ENCODE data around the gene SNX9.
"Not testable (repeated sequence)": the region's sequence is repeated elsewhere in the genome, so short reads cannot be mapped to it uniquely, and the experiment has no call there.

The SNX9 gene

GRCh38 chr6:157966589-157966977, 143.5 kb downstream of the SNX9 start:
- no peak overlapping the region for H3K18ac ChIP-seq (ENCODE audit: low read length)
- no peak overlapping the region for H4K12ac ChIP-seq (ENCODE audit: low read depth, low read length)
- no CpG with 5 or more reads among the region's 8 CpGs for WGBS (ENCODE audit: extremely low coverage, insufficient coverage, insufficient read length)
- no peak overlapping the region for H3K4me3 ChIP-seq (ENCODE audit: low read depth, low read length)
- no peak overlapping the region for H2BK12ac ChIP-seq (ENCODE audit: low read length)
- no peak overlapping the region for H3K4ac ChIP-seq (ENCODE audit: low read depth, low read length)
- no peak for DNase-seq
- no peak overlapping the region for H3K4me2 ChIP-seq (ENCODE audit: low read length)
- H3K9ac ChIP-seq (ENCODE audit: low read length) = no peak overlapping the region
- no peak overlapping the region for H3K23ac ChIP-seq (ENCODE audit: low read length)
- no peak overlapping the region for H2BK5ac ChIP-seq (ENCODE audit: low read depth, low read length, poor library complexity)
- no peaks in the 10 kb centered on the region for H3K9me3 ChIP-seq (ENCODE audit: insufficient read depth, low read depth, low read length)
- H3K27ac ChIP-seq (ENCODE audit: low read depth, low read length) = no peak overlapping the region
- H3K36me3 ChIP-seq (ENCODE audit: control insufficient read depth in 1 of 2, insufficient read depth in 2 of 2, low read length in 2 of 2) = no peaks in the 10 kb centered on the region
- no peak overlapping the region for H2AFZ ChIP-seq (ENCODE audit: insufficient read depth, low read length, poor library complexity)
- no peak overlapping the region for H4K91ac ChIP-seq (ENCODE audit: low read depth, low read length)
- H3K79me2 ChIP-seq (ENCODE audit: control insufficient read depth, insufficient read depth, low read length, poor library complexity) = no peaks in the 10 kb centered on the region
- no peak overlapping the region for H2BK120ac ChIP-seq (ENCODE audit: insufficient read depth, low read length, poor library complexity)
- H3K14ac ChIP-seq (ENCODE audit: low read length) = no peak overlapping the region
- H3K4me1 ChIP-seq (ENCODE audit: control insufficient read depth in 1 of 2, insufficient read depth in 2 of 2, low read length in 2 of 2) = peaks cover 4 to 7% of the 10 kb centered on the region in 2 experiments
- no peaks in the 10 kb centered on the region for H3K27me3 ChIP-seq (ENCODE audit: insufficient read depth, low read length)
- peaks cover 2% of the 10 kb centered on the region for H3K79me1 ChIP-seq (ENCODE audit: low read length)
- H2AK5ac ChIP-seq (ENCODE audit: low read length) = no peak overlapping the region
- no peak overlapping the region for H4K8ac ChIP-seq (ENCODE audit: low read depth, low read length)

DNA sequence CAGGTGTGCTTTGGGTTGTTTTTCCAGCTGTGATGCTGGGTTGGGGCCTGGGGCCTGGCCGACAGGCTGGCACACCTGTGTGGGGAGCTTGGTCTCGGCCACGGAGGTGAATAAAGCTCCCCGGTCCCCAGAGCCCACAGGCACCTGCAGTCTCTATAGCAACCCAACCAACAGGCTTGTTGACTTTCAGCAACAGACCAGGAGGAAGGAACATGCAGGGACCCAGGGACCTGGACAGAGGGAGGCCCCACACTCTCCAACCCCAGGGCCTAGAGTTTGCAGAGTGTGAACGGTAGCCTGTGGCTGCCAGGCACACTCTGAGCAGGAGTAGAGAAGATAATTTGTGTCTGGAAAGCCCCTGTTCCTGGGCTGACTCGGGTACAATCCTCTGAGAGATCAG, 144.0 kb downstream of the SNX9 start:
- Histone ChIP-seq H3K4ac (ENCODE audit: low read depth, low read length) (no peak overlapping the region), H3K79me2 (ENCODE audit: control insufficient read depth, insufficient read depth, low read length, poor library complexity) (no peaks in the 10 kb centered on the region), H3K27ac (ENCODE audit: low read depth, low read length) (no peak overlapping the region), H3K36me3 (ENCODE audit: control insufficient read depth in 1 of 2, insufficient read depth in 2 of 2, low read length in 2 of 2) (no peaks in the 10 kb centered on the region), H2BK12ac (ENCODE audit: low read length) (no peak overlapping the region), H3K4me2 (ENCODE audit: low read length) (no peak overlapping the region), H2AFZ (ENCODE audit: insufficient read depth, low read length, poor library complexity) (no peak overlapping the region), H3K14ac (ENCODE audit: low read length) (no peak overlapping the region), H3K9me3 (ENCODE audit: insufficient read depth, low read depth, low read length) (no peaks in the 10 kb centered on the region), H3K18ac (ENCODE audit: low read length) (no peak overlapping the region), H4K8ac (ENCODE audit: low read depth, low read length) (no peak overlapping the region), H3K27me3 (ENCODE audit: insufficient read depth, low read length) (no peaks in the 10 kb centered on the region), H2BK120ac (ENCODE audit: insufficient read depth, low read length, poor library complexity) (no peak overlapping the region), H2BK5ac (ENCODE audit: low read depth, low read length, poor library complexity) (no peak overlapping the region), H4K12ac (ENCODE audit: low read depth, low read length) (no peak overlapping the region), H3K4me1 (ENCODE audit: control insufficient read depth in 1 of 2, insufficient read depth in 2 of 2, low read length in 2 of 2) (peaks cover 4 to 7% of the 10 kb centered on the region in 2 experiments), H4K91ac (ENCODE audit: low read depth, low read length) (no peak overlapping the region), H3K4me3 (ENCODE audit: low read depth, low read length) (no peak overlapping the region), H2AK5ac (ENCODE audit: low read length) (no peak overlapping the region), H3K79me1 (ENCODE audit: low read length) (peaks cover 2% of the 10 kb centered on the region), H3K9ac (ENCODE audit: low read length) (no peak overlapping the region), H3K23ac (ENCODE audit: low read length) (no peak overlapping the region)
- no CpG with 5 or more reads among the region's 6 CpGs for WGBS (ENCODE audit: extremely low coverage, insufficient coverage, insufficient read length)
- DNase-seq = no peak

DNA sequence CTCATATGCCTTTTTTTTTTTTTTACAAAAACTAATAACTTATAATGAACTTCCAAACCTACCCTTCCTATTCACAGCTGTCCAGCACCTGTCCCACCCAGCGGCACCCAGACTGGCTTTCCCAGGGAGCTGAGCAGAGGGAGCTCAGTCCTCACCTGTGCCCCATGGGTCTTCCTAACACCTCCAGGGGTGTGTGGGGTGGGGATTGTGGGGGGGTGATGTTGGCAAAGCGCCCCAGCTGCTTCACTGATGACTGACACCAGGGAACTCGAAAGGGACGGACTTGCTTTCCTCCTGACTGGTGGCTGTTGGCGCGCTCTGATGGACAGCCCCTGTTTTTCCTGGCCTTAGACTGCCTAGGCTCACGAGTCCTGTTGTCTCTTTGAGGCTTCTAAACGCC, 144.4 kb downstream of the SNX9 start:
- H3K14ac ChIP-seq (ENCODE audit: low read length) = no peak overlapping the region
- H3K4ac ChIP-seq (ENCODE audit: low read depth, low read length) = no peak overlapping the region
- no CpG with 5 or more reads among the region's 8 CpGs for WGBS (ENCODE audit: extremely low coverage, insufficient coverage, insufficient read length)
- H3K9me3 ChIP-seq (ENCODE audit: insufficient read depth, low read depth, low read length) = no peaks in the 10 kb centered on the region
- no peaks in the 10 kb centered on the region for H3K36me3 ChIP-seq (ENCODE audit: control insufficient read depth in 1 of 2, insufficient read depth in 2 of 2, low read length in 2 of 2)
- H3K27ac ChIP-seq (ENCODE audit: low read depth, low read length) = no peak overlapping the region
- H4K12ac ChIP-seq (ENCODE audit: low read depth, low read length) = no peak overlapping the region
- H3K9ac ChIP-seq (ENCODE audit: low read length) = no peak overlapping the region
- H4K8ac ChIP-seq (ENCODE audit: low read depth, low read length) = no peak overlapping the region
- H3K4me3 ChIP-seq (ENCODE audit: low read depth, low read length) = no peak overlapping the region
- peaks cover 4 to 7% of the 10 kb centered on the region in 2 experiments for H3K4me1 ChIP-seq (ENCODE audit: control insufficient read depth in 1 of 2, insufficient read depth in 2 of 2, low read length in 2 of 2)
- H2AFZ ChIP-seq (ENCODE audit: insufficient read depth, low read length, poor library complexity) = no peak overlapping the region
- H3K4me2 ChIP-seq (ENCODE audit: low read length) = no peak overlapping the region
- H2AK5ac ChIP-seq (ENCODE audit: low read length) = no peak overlapping the region
- H2BK12ac ChIP-seq (ENCODE audit: low read length) = no peak overlapping the region
- H3K18ac ChIP-seq (ENCODE audit: low read length) = no peak overlapping the region
- H2BK120ac ChIP-seq (ENCODE audit: insufficient read depth, low read length, poor library complexity) = no peak overlapping the region
- no peak overlapping the region for H4K91ac ChIP-seq (ENCODE audit: low read depth, low read length)
- H3K79me2 ChIP-seq (ENCODE audit: control insufficient read depth, insufficient read depth, low read length, poor library complexity) = no peaks in the 10 kb centered on the region
- no peak overlapping the region for H3K23ac ChIP-seq (ENCODE audit: low read length)
- peaks cover 2% of the 10 kb centered on the region for H3K79me1 ChIP-seq (ENCODE audit: low read length)
- no peak for DNase-seq
- no peak overlapping the region for H2BK5ac ChIP-seq (ENCODE audit: low read depth, low read length, poor library complexity)
- H3K27me3 ChIP-seq (ENCODE audit: insufficient read depth, low read length) = no peaks in the 10 kb centered on the region

- not testable (repeated sequence) for DNase-seq; H3K27ac ChIP-seq (ENCODE audit: low read depth, low read length); H2BK5ac ChIP-seq (ENCODE audit: low read depth, low read length, poor library complexity); H3K4me1 ChIP-seq (ENCODE audit: control insufficient read depth in 1 of 2, insufficient read depth in 2 of 2, low read length in 2 of 2); H3K18ac ChIP-seq (ENCODE audit: low read length); H3K14ac ChIP-seq (ENCODE audit: low read length); H4K8ac ChIP-seq (ENCODE audit: low read depth, low read length); H3K79me1 ChIP-seq (ENCODE audit: low read length); H2AK5ac ChIP-seq (ENCODE audit: low read length); H3K4ac ChIP-seq (ENCODE audit: low read depth, low read length); H3K9ac ChIP-seq (ENCODE audit: low read length); H4K12ac ChIP-seq (ENCODE audit: low read depth, low read length); H3K4me3 ChIP-seq (ENCODE audit: low read depth, low read length); H3K36me3 ChIP-seq (ENCODE audit: control insufficient read depth in 1 of 2, insufficient read depth in 2 of 2, low read length in 2 of 2); H4K91ac ChIP-seq (ENCODE audit: low read depth, low read length); H3K27me3 ChIP-seq (ENCODE audit: insufficient read depth, low read length); H3K9me3 ChIP-seq (ENCODE audit: insufficient read depth, low read depth, low read length); H3K4me2 ChIP-seq (ENCODE audit: low read length); H2AFZ ChIP-seq (ENCODE audit: insufficient read depth, low read length, poor library complexity); H3K23ac ChIP-seq (ENCODE audit: low read length); H2BK12ac ChIP-seq (ENCODE audit: low read length); H3K79me2 ChIP-seq (ENCODE audit: control insufficient read depth, insufficient read depth, low read length, poor library complexity); H2BK120ac ChIP-seq (ENCODE audit: insufficient read depth, low read length, poor library complexity)
- WGBS (ENCODE audit: extremely low coverage, insufficient coverage, insufficient read length) = no CpG with 5 or more reads among the region's 3 CpGs
Measured at GRCh38 chr6:157972177-157972576, 149.1 kb downstream of the SNX9 start.

Data from trophoblast cell (in vitro differentiated cells and primary cell).